HepG2 (cell line): ENCODE data around the gene MEAF6. TPM values are rescaled to one million over a fixed set of nuclear protein-coding genes. Genes with fewer than 3 reads are reported as not detected.

Experiments used
- ATF1 ChIP-seq: IDR thresholded peaks from 2 replicates; pipeline ENCODE4 v1.6.1; 2016; ENCODE audit warnings: mild to moderate bottlenecking, control low read depth
- CERS6 ChIP-seq: sonication (generic); formaldehyde crosslinking; IDR thresholded peaks from 2 replicates; pipeline ENCODE4 v1.5.0; 2020; ENCODE audit warnings: missing genetic modification reagents
- GABPB1 ChIP-seq: IDR thresholded peaks from 2 replicates; pipeline ENCODE4 v1.6.1; 2016; ENCODE audit warnings: mild to moderate bottlenecking, missing genetic modification reagents, moderate library complexity, missing compliant biosample characterization
- IRX3 ChIP-seq: sonication (generic); formaldehyde crosslinking; IDR thresholded peaks from 2 replicates; pipeline ENCODE4 v1.8.1; 2023; ENCODE audit warnings: mild to moderate bottlenecking, low read depth, missing genetic modification reagents, borderline replicate concordance
- JUNB ChIP-seq: sonication (generic); formaldehyde crosslinking; IDR thresholded peaks from 2 replicates; pipeline ENCODE4 v1.8.0; 2022; ENCODE audit warnings: missing genetic modification reagents, mild to moderate bottlenecking, borderline replicate concordance
- MXD1 ChIP-seq: sonication (generic); formaldehyde crosslinking; IDR thresholded peaks from 2 replicates; pipeline ENCODE4 v1.4.0; 2020; ENCODE audit warnings: mild to moderate bottlenecking, missing genetic modification reagents
- MYNN ChIP-seq: sonication (generic); formaldehyde crosslinking; IDR thresholded peaks from 2 replicates; pipeline ENCODE4 v1.4.0; 2020; ENCODE audit warnings: mild to moderate bottlenecking, low read depth, missing genetic modification reagents
- NFYC ChIP-seq: IDR thresholded peaks from 2 replicates; pipeline ENCODE4 v1.6.1; 2016; ENCODE audit warnings: missing genetic modification reagents, missing compliant biosample characterization
- PHF5A ChIP-seq: IDR thresholded peaks from one replicate; pipeline ENCODE4 v1.6.1; 2018; ENCODE audit warnings: low read depth, missing genetic modification reagents; ENCODE audit not compliant: unreplicated experiment
- RFX3 ChIP-seq: IDR thresholded peaks from 2 replicates; pipeline ENCODE4 v1.6.1; 2016; ENCODE audit warnings: missing biosample characterization, missing genetic modification reagents
- TMF1 ChIP-seq: sonication (generic); formaldehyde crosslinking; IDR thresholded peaks from 2 replicates; pipeline ENCODE4 v1.8.1; 2022; ENCODE audit warnings: low read depth, missing genetic modification reagents
- ZBTB38 ChIP-seq: sonication (generic); formaldehyde crosslinking; IDR thresholded peaks from 2 replicates; pipeline ENCODE4 v1.5.1; 2020; ENCODE audit warnings: mild to moderate bottlenecking, missing genetic modification reagents
- ZFP36L1 ChIP-seq: sonication (generic); formaldehyde crosslinking; IDR thresholded peaks from 2 replicates; pipeline ENCODE4 v1.8.0; 2022; ENCODE audit warnings: mild to moderate bottlenecking, missing genetic modification reagents, moderate library complexity
- ZNF207 ChIP-seq: fragments of 450-650 bp; IDR thresholded peaks from 2 replicates; pipeline ENCODE4 v1.6.1; 2016; ENCODE audit warnings: antibody characterized with exemption, borderline replicate concordance
- ZNF746 ChIP-seq: sonication (generic); formaldehyde crosslinking; IDR thresholded peaks from 2 replicates; pipeline ENCODE4 v1.8.0; 2022; ENCODE audit warnings: mild to moderate bottlenecking, missing genetic modification reagents
- polyA plus RNA-seq, 8 experiments: library from polyadenylated mRNA; depleted of rRNA in 3 of 8; stranded (reverse) in 7 of 8; unstranded in 1 of 8; fragments of >200 nt; fragmentation: Illumina TruSeq in 4 of 8; extraction: Trizol in 4 of 8; gene quantifications; 2 replicates each; pipeline versions ENCODE4 v1.2.1 to v1.2.3, GENCODE V29; 2011 to 2016; ENCODE audit warnings: low read depth in 4 of 8, missing spikeins in 1 of 8, mixed read lengths in 1 of 8; ENCODE audit not compliant: insufficient read depth in 1 of 8
- total RNA-seq, 5 experiments: library from RNA; depleted of rRNA; stranded (reverse); fragments of >200 nt; fragmentation: Illumina TruSeq; extraction: Trizol; gene quantifications; 2 replicates each; pipeline ENCODE4 v1.2.3, GENCODE V29; 2016; ENCODE audit warnings: low read depth in 1 of 5
- TF ChIP-seq, protein P1 (sequence below): sonication (generic); formaldehyde crosslinking; IDR thresholded peaks from 2 replicates; pipeline ENCODE4 v1.8.0; 2022; ENCODE audit warnings: missing genetic modification reagents, mild to moderate bottlenecking, moderate library complexity, borderline replicate concordance
- TF ChIP-seq, protein P2 (sequence below): sonication (generic); formaldehyde crosslinking; IDR thresholded peaks from 2 replicates; pipeline ENCODE4 v1.5.1; 2020; ENCODE audit warnings: missing genetic modification reagents, mild to moderate bottlenecking, borderline replicate concordance
- TF ChIP-seq, protein P3 (sequence below): sonication (generic); formaldehyde crosslinking; conservative IDR thresholded peaks from 2 replicates; pipeline ENCODE4 v1.4.0; 2020; ENCODE audit warnings: missing genetic modification reagents

Gene MEAF6
- total and polyA plus RNA-seq, 2 of the 13 experiments (the other 11 are each of a cell fraction or from before 2014, with no cell fraction given): 29.5 to 45.6 TPM

- TF ChIP-seq MXD1 (CRISPR knock-in tag) (no peak; the same call in none of the 2 replicates), IRX3 (CRISPR knock-in tag) (no peak), NFYC (CRISPR knock-in tag) (no peak), JUNB (CRISPR knock-in tag) (no peak), ATF1 (CRISPR knock-in tag) (no peak), ZNF746 (CRISPR knock-in tag) (no peak; the same call in 1 of the 2 replicates), PHF5A (CRISPR knock-in tag) (peak; percentile 57), ZNF207 (no peak), RFX3 (no peak), ZFP36L1 (CRISPR knock-in tag) (no peak), MYNN (CRISPR knock-in tag) (no peak), GABPB1 (CRISPR knock-in tag) (peak; percentile 73), CERS6 (CRISPR knock-in tag) (no peak), TMF1 (CRISPR knock-in tag) (no peak), ZBTB38 (CRISPR knock-in tag) (peak; percentile 63; the same call in 1 of the 2 replicates)
- TF ChIP-seq, protein P1, sequence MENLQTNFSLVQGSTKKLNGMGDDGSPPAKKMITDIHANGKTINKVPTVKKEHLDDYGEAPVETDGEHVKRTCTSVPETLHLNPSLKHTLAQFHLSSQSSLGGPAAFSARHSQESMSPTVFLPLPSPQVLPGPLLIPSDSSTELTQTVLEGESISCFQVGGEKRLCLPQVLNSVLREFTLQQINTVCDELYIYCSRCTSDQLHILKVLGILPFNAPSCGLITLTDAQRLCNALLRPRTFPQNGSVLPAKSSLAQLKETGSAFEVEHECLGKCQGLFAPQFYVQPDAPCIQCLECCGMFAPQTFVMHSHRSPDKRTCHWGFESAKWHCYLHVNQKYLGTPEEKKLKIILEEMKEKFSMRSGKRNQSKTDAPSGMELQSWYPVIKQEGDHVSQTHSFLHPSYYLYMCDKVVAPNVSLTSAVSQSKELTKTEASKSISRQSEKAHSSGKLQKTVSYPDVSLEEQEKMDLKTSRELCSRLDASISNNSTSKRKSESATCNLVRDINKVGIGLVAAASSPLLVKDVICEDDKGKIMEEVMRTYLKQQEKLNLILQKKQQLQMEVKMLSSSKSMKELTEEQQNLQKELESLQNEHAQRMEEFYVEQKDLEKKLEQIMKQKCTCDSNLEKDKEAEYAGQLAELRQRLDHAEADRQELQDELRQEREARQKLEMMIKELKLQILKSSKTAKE (CRISPR knock-in tag): no peak
- TF ChIP-seq, protein P2, sequence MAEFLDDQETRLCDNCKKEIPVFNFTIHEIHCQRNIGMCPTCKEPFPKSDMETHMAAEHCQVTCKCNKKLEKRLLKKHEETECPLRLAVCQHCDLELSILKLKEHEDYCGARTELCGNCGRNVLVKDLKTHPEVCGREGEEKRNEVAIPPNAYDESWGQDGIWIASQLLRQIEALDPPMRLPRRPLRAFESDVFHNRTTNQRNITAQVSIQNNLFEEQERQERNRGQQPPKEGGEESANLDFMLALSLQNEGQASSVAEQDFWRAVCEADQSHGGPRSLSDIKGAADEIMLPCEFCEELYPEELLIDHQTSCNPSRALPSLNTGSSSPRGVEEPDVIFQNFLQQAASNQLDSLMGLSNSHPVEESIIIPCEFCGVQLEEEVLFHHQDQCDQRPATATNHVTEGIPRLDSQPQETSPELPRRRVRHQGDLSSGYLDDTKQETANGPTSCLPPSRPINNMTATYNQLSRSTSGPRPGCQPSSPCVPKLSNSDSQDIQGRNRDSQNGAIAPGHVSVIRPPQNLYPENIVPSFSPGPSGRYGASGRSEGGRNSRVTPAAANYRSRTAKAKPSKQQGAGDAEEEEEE (CRISPR knock-in tag): no peak
- TF ChIP-seq, protein P3, sequence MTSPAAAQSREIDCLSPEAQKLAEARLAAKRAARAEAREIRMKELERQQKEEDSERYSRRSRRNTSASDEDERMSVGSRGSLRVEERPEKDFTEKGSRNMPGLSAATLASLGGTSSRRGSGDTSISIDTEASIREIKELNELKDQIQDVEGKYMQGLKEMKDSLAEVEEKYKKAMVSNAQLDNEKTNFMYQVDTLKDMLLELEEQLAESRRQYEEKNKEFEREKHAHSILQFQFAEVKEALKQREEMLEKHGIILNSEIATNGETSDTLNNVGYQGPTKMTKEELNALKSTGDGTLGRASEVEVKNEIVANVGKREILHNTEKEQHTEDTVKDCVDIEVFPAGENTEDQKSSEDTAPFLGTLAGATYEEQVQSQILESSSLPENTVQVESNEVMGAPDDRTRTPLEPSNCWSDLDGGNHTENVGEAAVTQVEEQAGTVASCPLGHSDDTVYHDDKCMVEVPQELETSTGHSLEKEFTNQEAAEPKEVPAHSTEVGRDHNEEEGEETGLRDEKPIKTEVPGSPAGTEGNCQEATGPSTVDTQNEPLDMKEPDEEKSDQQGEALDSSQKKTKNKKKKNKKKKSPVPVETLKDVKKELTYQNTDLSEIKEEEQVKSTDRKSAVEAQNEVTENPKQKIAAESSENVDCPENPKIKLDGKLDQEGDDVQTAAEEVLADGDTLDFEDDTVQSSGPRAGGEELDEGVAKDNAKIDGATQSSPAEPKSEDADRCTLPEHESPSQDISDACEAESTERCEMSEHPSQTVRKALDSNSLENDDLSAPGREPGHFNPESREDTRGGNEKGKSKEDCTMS (CRISPR knock-in tag): no peak
Measured at GRCh38 chr1:37474046-37474696, 40.4 kb downstream of the MEAF6 start, which contains the start of gene ZC3H12A (continued).
